A549 (cell line): Measurements from ENCODE around the gene DHRS12. TPM values are rescaled to one million over a fixed set of nuclear protein-coding genes. Genes with fewer than 3 reads are reported as not detected.

ENCODE experiments used
- ATAC-seq, 2 experiments: fragments of 200-7000 bp in 1 of 2; fragments of >200 bp in 1 of 2; cut with Nextera tagmentation in 1 of 2; cut with Tn5 transposase in 1 of 2; 3 replicates each; pipeline versions ENCODE4 v1.8.0 to v1.9.1; 2018 to 2020; ENCODE audit warnings: mild to moderate bottlenecking in 1 of 2, moderate library complexity in 1 of 2
- CTCF ChIA-PET: fragments of 300-600 bp; sonication (Branson Sonifier 250); formaldehyde crosslinking; extraction: SDS; loops from one replicate; lab custom pipeline; 2021; ENCODE audit warnings: antibody characterized with exemption, inconsistent platforms; lab: Yijun Ruan, JAX
- POLR2A ChIA-PET: fragments of 350-600 bp; formaldehyde crosslinking; extraction: SDS; loops from one replicate; lab custom pipeline; 2021; ENCODE audit warnings: antibody characterized with exemption, inconsistent platforms; lab: Yijun Ruan, JAX
- DNase-seq, 2 experiments: peaks; one replicate each; pipeline versions ENCODE4 v3.0.0 to v3.0.0-alpha.2; 2011 to 2016; ENCODE audit warnings: low read depth in 1 of 2, low spot score in 1 of 2
- FAIRE-seq: peaks from 2 replicates; lab custom pipeline; 2011; peaks lifted over from hg19 to GRCh38; lab: Jason Lieb, UNC
- H3K27ac ChIP-seq, 2 experiments: fragments of >200 bp; sonication (Bioruptor Twin); formaldehyde crosslinking; 3 replicates each; pipeline ENCODE4 v1.5.1; 2016 to 2017
- H3K4me1 ChIP-seq: fragments of >200 bp; sonication (Bioruptor Twin); formaldehyde crosslinking; 3 replicates; pipeline ENCODE4 v1.6.1; 2016
- H3K4me2 ChIP-seq: fragments of >200 bp; sonication (Bioruptor Twin); formaldehyde crosslinking; 3 replicates; pipeline ENCODE4 v1.6.1; 2016
- H3K4me3 ChIP-seq: fragments of >200 bp; sonication (Bioruptor Twin); formaldehyde crosslinking; 3 replicates; pipeline ENCODE4 v1.5.1; 2016
- H3K9me3 ChIP-seq: fragments of >200 bp; sonication (Bioruptor Twin); formaldehyde crosslinking; 3 replicates; pipeline ENCODE4 v1.6.1; 2016
- ATOH8 ChIP-seq: fragments of 250-450 bp; sonication (Bioruptor Pico); IDR thresholded peaks from 2 replicates; pipeline ENCODE4 v1.5.0; 2020; ENCODE audit warnings: low read depth, mild to moderate bottlenecking, moderate library complexity
- CBX2 ChIP-seq: fragments of 200-600 bp; sonication (generic); IDR thresholded peaks from 2 replicates; pipeline ENCODE4 v1.6.1; 2016; ENCODE audit warnings: low read depth, mild to moderate bottlenecking, borderline replicate concordance
- CEBPB ChIP-seq, 2 experiments: fragments of >200 bp in 1 of 2; sonication (Bioruptor Twin) in 1 of 2; formaldehyde crosslinking in 1 of 2; IDR thresholded peaks; 2 replicates each; pipeline ENCODE4 v1.6.1; 2012 to 2016
- CHD2 ChIP-seq: fragments of 150-350 bp; IDR thresholded peaks from 2 replicates; pipeline ENCODE4 v1.6.1; 2014; ENCODE audit warnings: low read length; ENCODE audit not compliant: partially characterized antibody
- CTCF ChIP-seq: fragments of >200 bp; sonication (Bioruptor Twin); formaldehyde crosslinking; IDR thresholded peaks from 3 replicates; pipeline ENCODE4 v1.5.1; 2016
- E2F6 ChIP-seq: IDR thresholded peaks from 2 replicates; pipeline ENCODE4 v1.6.1; 2012; ENCODE audit warnings: low read depth, borderline replicate concordance
- ELK1 ChIP-seq: fragments of 150-350 bp; IDR thresholded peaks from 2 replicates; pipeline ENCODE4 v1.6.1; 2014; ENCODE audit warnings: low read depth, mild to moderate bottlenecking, low read length
- FOXS1 ChIP-seq: fragments of 250-450 bp; sonication (Bioruptor Pico); IDR thresholded peaks from 2 replicates; pipeline ENCODE4 v1.5.0; 2020; ENCODE audit warnings: mild to moderate bottlenecking, moderate library complexity
- JUN ChIP-seq, 2 experiments: fragments of >200 bp; sonication (Bioruptor Twin); formaldehyde crosslinking; IDR thresholded peaks; 2 replicates in 1 of 2; 3 replicates in 1 of 2; pipeline ENCODE4 v1.6.1; 2016 to 2017
- MAX ChIP-seq: IDR thresholded peaks from 2 replicates; pipeline ENCODE4 v1.6.1; 2012
- NFE2L2 ChIP-seq: fragments of 150-350 bp; conservative IDR thresholded peaks from 2 replicates; pipeline ENCODE4 v1.6.1; 2014; ENCODE audit warnings: low read length
- NPAS2 ChIP-seq: fragments of 250-450 bp; sonication (Bioruptor Pico); IDR thresholded peaks from 2 replicates; pipeline ENCODE4 v1.8.0; 2022; ENCODE audit warnings: mild to moderate bottlenecking, moderate library complexity, borderline replicate concordance
- PHF8 ChIP-seq: fragments of 200-600 bp; sonication (generic); IDR thresholded peaks from 2 replicates; pipeline ENCODE4 v1.6.1; 2016; ENCODE audit warnings: low read depth, mild to moderate bottlenecking, antibody characterized with exemption, moderate library complexity, borderline replicate concordance
- RAD21 ChIP-seq, 2 experiments: fragments of >200 bp in 1 of 2; sonication (Bioruptor Twin) in 1 of 2; formaldehyde crosslinking in 1 of 2; IDR thresholded peaks in 1 of 2; conservative IDR thresholded peaks in 1 of 2; 2 replicates in 1 of 2; 3 replicates in 1 of 2; pipeline ENCODE4 v1.6.1; 2012 to 2018; ENCODE audit warnings: inconsistent platforms in 1 of 2
- RARB ChIP-seq: fragments of 250-450 bp; sonication (Bioruptor Pico); IDR thresholded peaks from 2 replicates; pipeline ENCODE4 v1.8.0; 2021; ENCODE audit warnings: mild to moderate bottlenecking, moderate library complexity
- RCOR1 ChIP-seq: fragments of 150-350 bp; IDR thresholded peaks from 2 replicates; pipeline ENCODE4 v1.6.1; 2014; ENCODE audit warnings: antibody characterized with exemption, low read length, low read depth
- SMC3 ChIP-seq: fragments of >200 bp; sonication (Bioruptor Twin); formaldehyde crosslinking; IDR thresholded peaks from 3 replicates; pipeline ENCODE4 v1.6.1; 2018; ENCODE audit warnings: inconsistent platforms
- TFCP2L1 ChIP-seq: fragments of 250-450 bp; sonication (Bioruptor Pico); IDR thresholded peaks from 2 replicates; pipeline ENCODE4 v1.5.0; 2021; ENCODE audit warnings: mild to moderate bottlenecking
- TP53 ChIP-seq: fragments of 250-450 bp; sonication (Bioruptor Pico); IDR thresholded peaks from 2 replicates; pipeline ENCODE4 v1.5.0; 2021; ENCODE audit warnings: mild to moderate bottlenecking, moderate library complexity
- ZC3H11A ChIP-seq: fragments of 450-650 bp; IDR thresholded peaks from 2 replicates; pipeline ENCODE4 v1.6.1; 2014; ENCODE audit warnings: antibody characterized with exemption, mild to moderate bottlenecking
- ZFP36 ChIP-seq: fragments of 450-650 bp; IDR thresholded peaks from 2 replicates; pipeline ENCODE4 v1.6.1; 2014; ENCODE audit warnings: borderline replicate concordance; ENCODE audit not compliant: partially characterized antibody
- WGBS: methylation state at CpG from one replicate; pipeline ENCODE4 v1.1.6; 2017; ENCODE audit errors: missing lambda C conversion rate; 5-methylcytosine and 5-hydroxymethylcytosine counted together
- polyA plus RNA-seq, 4 experiments: library from polyadenylated mRNA; depleted of rRNA in 3 of 4; stranded (reverse); fragments of >200 nt; fragmentation: RNase III in 1 of 4; extraction: RNeasy Plus Mini Kit Qiagen cat#74134 plus additional on column Dnase treatment in 1 of 4; gene quantifications; 2 replicates in 3 of 4; 3 replicates in 1 of 4; pipeline ENCODE4 v1.2.3, GENCODE V29; 2011 to 2017

Gene DHRS12
- polyA plus RNA-seq, 2 of the 4 experiments (the other 2 are of a cell fraction), result 4.2 to 7.5 TPM

GRCh38 chr13:51734786-51735185 lies 69.2 kb downstream of the DHRS12 start (continued):
- TF ChIP-seq SMC3 (no peak), ZC3H11A (no peak), NPAS2 (CRISPR knock-in tag) (no peak), FOXS1 (CRISPR knock-in tag) (no peak), CBX2 (no peak), RARB (CRISPR knock-in tag) (no peak), TP53 (no peak)

GRCh38 chr13:51733374-51734298 lies 70.3 kb downstream of the DHRS12 start:
- H3K4me3 ChIP-seq, result no peak overlapping the region
- CTCF ChIA-PET, result no interaction called here
- no peaks in the 10 kb centered on the region for H3K9me3 ChIP-seq
- DNase-seq (no peak), FAIRE-seq (no peak), ATAC-seq (peak; percentile 56 to 66; a peak in 2 of 6 replicates)
- H3K4me2 ChIP-seq, result no peak overlapping the region
- 62% methylated on average over 3 of the region's 3 CpGs for WGBS
- POLR2A ChIA-PET, result no interaction called here
- H3K4me1 ChIP-seq, result peaks cover 39% of the 10 kb centered on the region
- 0 out of 6 replicates have a peak overlapping the region, but pooled peaks of 1 of the 2 experiments have one; percentile 1 for H3K27ac ChIP-seq
- TF ChIP-seq TFCP2L1 (no peak), JUN (IDR thresholded peaks at IDR 0.05) (no peak), MAX (no peak), CHD2 (no peak), ATOH8 (CRISPR knock-in tag) (no peak), CEBPB (IDR thresholded peaks at IDR 0.05) (no peak), E2F6 (no peak), ZFP36 (no peak), RCOR1 (no peak), NFE2L2 (no peak), PHF8 (no peak), ELK1 (no peak)
- TF ChIP-seq, all 56 proteins: peak for 0

- ChIA-PET POLR2A (interaction anchor here (0.9 to 1.7 kb wide), 3 partner anchors 189 to 297 kb away, joined by 3 to 17 read pairs (median 3); partner anchors contain the start of gene INTS6), CTCF (interaction anchor here (0.6 to 2.0 kb wide), 14 partner anchors 8 to 445 kb away, joined by 3 to 8 read pairs (median 4); no protein-coding TSS in a partner anchor)
- Histone ChIP-seq H3K4me3 (no peak overlapping the region), H3K4me1 (peaks cover 58% of the 10 kb centered on the region), H3K4me2 (no peak overlapping the region), H3K9me3 (no peaks in the 10 kb centered on the region), H3K27ac (peak overlapping the region in 1 of 2 experiments; percentile 83; a peak in 2 of 6 replicates)
- peak; percentile 44 to 56 for TF ChIP-seq RAD21 (conservative IDR thresholded peaks at IDR 0.05 in 1 of 2, IDR thresholded peaks at IDR 0.05 in 1 of 2)
- TF ChIP-seq CTCF, result peak; percentile 38
- TF ChIP-seq SMC3, result 0 out of 3 replicates have a peak, but pooled peaks have one; percentile 36
- no peak for TF ChIP-seq NFE2L2
- ATAC-seq (peak in 1 of 2 experiments; percentile 21; a peak in 2 of 6 replicates), DNase-seq (peak; percentile 4 to 16), FAIRE-seq (no peak)
- 70% methylated on average over 4 of the region's 4 CpGs for WGBS
Measured at GRCh38 chr13:51731759-51732158, 72.2 kb downstream of the DHRS12 start.
